Cardiac muscle cell (in vitro differentiated cells and primary cell): Measurements from ENCODE around the gene SIRT2. TPM values are rescaled to one million over a fixed set of nuclear protein-coding genes. Genes with fewer than 3 reads are reported as not detected.
A peak's percentile ranks its signal among the peaks of the same experiment; 100 is the strongest.

ENCODE experiments used
- DNase-seq, 2 donors: peaks; one replicate each; pipeline versions ENCODE4 v3.0.0 to v3.0.0-alpha.2; 2010 to 2017; ENCODE audit warnings: low read depth in 1 of 2, low spot score in 1 of 2
- H3K27ac ChIP-seq: fragments of 200-600 bp; sonication (generic); 2 replicates; pipeline ENCODE4 v1.5.1; 2016
- H3K27me3 ChIP-seq: fragments of 200-600 bp; sonication (generic); 2 replicates; pipeline ENCODE4 v1.6.0; 2016; ENCODE audit warnings: control low read depth
- H3K36me3 ChIP-seq: fragments of 200-600 bp; sonication (generic); 2 replicates; pipeline ENCODE4 v1.5.1; 2016; ENCODE audit warnings: control low read depth
- H3K4me1 ChIP-seq: fragments of 200-600 bp; sonication (generic); 2 replicates; pipeline ENCODE4 v1.8.1; 2017; ENCODE audit warnings: low read depth, mild to moderate bottlenecking, mixed run types
- H3K4me3 ChIP-seq: fragments of 200-600 bp; sonication (generic); 2 replicates; pipeline ENCODE4 v1.5.1; 2016; ENCODE audit warnings: mild to moderate bottlenecking
- H3K9me3 ChIP-seq: fragments of 200-600 bp; sonication (generic); 2 replicates; pipeline ENCODE4 v1.5.1; 2017; ENCODE audit warnings: low read depth, mild to moderate bottlenecking, control low read depth
- polyA plus RNA-seq: library from polyadenylated mRNA; unstranded; fragments of >200 nt; fragmentation: Nextera tagmentation; extraction: Ambion mirVana; gene quantifications from 2 replicates; pipeline ENCODE4 v1.2.1, GENCODE V29; 2016
- total RNA-seq: library from RNA; depleted of rRNA; stranded (reverse); fragments of >200 nt; gene quantifications from 2 replicates; pipeline ENCODE4 v1.2.3, GENCODE V29; 2016
- TF ChIP-seq, protein P1 (sequence below): IDR thresholded peaks from 2 replicates; pipeline ENCODE4 v1.5.1; 2012; ENCODE audit warnings: low read depth, mild to moderate bottlenecking, low read length

Gene SIRT2
- total and polyA plus RNA-seq, 2 experiments from 2014 or later, result 33.4 to 33.5 TPM

DNA sequence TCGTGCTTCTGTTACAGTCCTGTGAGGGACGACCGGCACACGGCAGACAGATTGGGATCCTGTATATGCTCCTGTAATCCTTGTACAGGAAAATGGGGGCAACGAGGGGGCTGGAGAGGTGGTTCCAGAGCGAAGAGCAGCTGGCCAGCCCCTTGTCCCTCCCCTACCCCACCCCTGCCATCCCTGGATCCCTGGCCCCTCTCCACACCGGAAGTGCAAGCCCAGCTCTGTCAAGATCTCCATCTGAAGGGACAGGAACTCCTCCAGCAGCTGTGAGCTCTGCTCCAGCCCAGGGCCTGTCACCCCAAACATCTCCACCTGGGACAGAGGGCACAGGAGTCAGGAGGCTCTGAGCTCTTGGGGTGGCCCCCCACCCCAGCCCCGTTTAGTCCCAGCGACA is 18.1 kb upstream of the SIRT2 start:
- no peak overlapping the region for H3K4me3 ChIP-seq
- H3K9me3 ChIP-seq, result no peaks in the 10 kb centered on the region
- H3K27me3 ChIP-seq, result no peaks in the 10 kb centered on the region
- TF ChIP-seq, protein P1, sequence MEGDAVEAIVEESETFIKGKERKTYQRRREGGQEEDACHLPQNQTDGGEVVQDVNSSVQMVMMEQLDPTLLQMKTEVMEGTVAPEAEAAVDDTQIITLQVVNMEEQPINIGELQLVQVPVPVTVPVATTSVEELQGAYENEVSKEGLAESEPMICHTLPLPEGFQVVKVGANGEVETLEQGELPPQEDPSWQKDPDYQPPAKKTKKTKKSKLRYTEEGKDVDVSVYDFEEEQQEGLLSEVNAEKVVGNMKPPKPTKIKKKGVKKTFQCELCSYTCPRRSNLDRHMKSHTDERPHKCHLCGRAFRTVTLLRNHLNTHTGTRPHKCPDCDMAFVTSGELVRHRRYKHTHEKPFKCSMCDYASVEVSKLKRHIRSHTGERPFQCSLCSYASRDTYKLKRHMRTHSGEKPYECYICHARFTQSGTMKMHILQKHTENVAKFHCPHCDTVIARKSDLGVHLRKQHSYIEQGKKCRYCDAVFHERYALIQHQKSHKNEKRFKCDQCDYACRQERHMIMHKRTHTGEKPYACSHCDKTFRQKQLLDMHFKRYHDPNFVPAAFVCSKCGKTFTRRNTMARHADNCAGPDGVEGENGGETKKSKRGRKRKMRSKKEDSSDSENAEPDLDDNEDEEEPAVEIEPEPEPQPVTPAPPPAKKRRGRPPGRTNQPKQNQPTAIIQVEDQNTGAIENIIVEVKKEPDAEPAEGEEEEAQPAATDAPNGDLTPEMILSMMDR, result no peak
- H3K27ac ChIP-seq, result peak overlapping the region; percentile 17
- peaks cover 9% of the 10 kb centered on the region for H3K36me3 ChIP-seq
- no peaks in the 10 kb centered on the region for H3K4me1 ChIP-seq
- no peak for DNase-seq

DNA sequence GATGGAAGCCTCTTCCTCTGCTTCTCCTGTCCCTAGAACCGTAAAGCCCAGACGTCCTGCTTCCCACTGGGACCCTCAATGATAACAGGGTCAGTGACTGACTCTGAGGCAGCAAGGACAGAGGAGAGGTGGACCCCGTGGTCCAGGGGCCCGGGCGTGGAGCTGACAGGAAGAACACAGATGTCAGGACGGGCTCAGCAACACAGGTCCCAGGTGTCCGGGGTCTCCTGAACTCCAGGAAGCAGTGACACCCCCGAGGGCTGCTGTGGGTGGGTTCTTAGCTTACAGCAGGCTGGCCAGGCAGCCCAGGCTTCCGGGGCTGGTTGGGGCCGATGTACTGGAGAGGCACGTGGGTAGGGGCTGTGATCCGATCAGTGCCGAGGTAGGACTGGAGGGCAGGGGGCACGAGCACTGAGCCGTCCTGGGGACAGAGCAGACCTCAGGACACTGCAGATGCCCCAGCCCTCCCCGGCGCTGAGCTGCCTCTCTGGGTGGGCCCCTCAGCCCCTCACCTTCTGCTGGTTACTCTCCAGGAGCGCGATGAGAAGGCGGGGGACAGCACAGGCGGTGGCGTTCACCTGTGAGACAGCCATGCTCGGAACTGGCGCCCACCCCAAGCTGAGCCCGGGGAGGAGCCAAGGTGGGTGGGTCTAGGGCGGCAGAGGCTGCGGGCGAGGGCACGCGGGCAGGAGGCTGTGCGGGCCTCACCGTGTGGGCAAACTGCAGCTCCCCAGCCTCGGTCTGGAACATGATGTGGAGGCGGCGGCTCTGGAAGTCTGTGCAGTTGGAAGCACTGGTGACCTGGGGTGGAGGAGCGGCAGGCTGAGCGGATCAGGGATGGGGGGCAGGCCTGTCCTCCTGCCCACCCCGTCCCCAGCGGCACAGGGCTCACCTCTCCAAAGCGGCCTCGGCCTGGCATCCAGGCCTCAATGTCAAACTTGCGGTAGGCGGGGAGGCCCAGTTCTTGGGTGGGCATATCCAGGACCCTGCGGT is 16.2 kb upstream of the SIRT2 start:
- DNase-seq, result no peak

DNA sequence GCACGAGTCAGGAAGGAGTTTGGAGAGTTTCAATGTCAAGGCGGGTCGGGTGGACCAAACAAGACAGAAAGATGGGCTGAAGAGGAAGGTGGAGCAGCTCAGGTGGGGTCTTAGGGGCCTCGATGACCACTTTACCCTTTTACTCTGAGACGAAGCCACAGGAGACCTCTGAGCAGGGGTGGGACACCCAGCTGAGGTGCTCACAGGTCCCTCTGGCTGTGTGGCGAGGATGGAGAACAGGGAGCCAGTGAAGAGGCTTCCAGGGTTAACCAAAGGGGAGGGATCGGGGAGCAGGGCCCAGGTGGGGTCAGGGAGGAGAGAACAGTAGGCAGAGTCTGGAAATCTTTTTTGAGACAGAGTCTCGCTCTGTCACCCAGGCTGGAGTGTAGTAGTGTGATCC is 14.5 kb upstream of the SIRT2 start:
- no peak overlapping the region for H3K4me3 ChIP-seq

More for the DNA sequence above, 16.2 kb upstream of the SIRT2 start:
- Histone ChIP-seq H3K27me3 (no peaks in the 10 kb centered on the region), H3K4me1 (no peaks in the 10 kb centered on the region), H3K27ac (no peak overlapping the region), H3K9me3 (no peaks in the 10 kb centered on the region), H3K4me3 (no peak overlapping the region), H3K36me3 (peaks cover 2% of the 10 kb centered on the region)
- TF ChIP-seq, protein P1, result no peak

GRCh38 chr19:38912600-38913514 is 13.4 kb upstream of the SIRT2 start:
- Histone ChIP-seq H3K4me3 (no peak overlapping the region), H3K9me3 (no peaks in the 10 kb centered on the region), H3K36me3 (no peaks in the 10 kb centered on the region), H3K27ac (no peak overlapping the region), H3K4me1 (no peaks in the 10 kb centered on the region), H3K27me3 (no peaks in the 10 kb centered on the region)
- TF ChIP-seq, protein P1, result no peak
- no peak for DNase-seq

More for the DNA sequence above, 14.5 kb upstream of the SIRT2 start:
- no peaks in the 10 kb centered on the region for H3K4me1 ChIP-seq
- no peaks in the 10 kb centered on the region for H3K36me3 ChIP-seq
- no peak for DNase-seq
- no peaks in the 10 kb centered on the region for H3K27me3 ChIP-seq
- TF ChIP-seq, protein P1, result no peak
- no peak overlapping the region for H3K27ac ChIP-seq
- no peaks in the 10 kb centered on the region for H3K9me3 ChIP-seq

- Histone ChIP-seq H3K36me3 (no peaks in the 10 kb centered on the region), H3K27ac (no peak overlapping the region), H3K9me3 (no peaks in the 10 kb centered on the region), H3K4me1 (no peaks in the 10 kb centered on the region), H3K27me3 (no peaks in the 10 kb centered on the region), H3K4me3 (no peak overlapping the region)
- TF ChIP-seq, protein P1, result no peak
- DNase-seq, result no peak
Measured at GRCh38 chr19:38911388-38912001, 12.1 kb upstream of the SIRT2 start.
